ENCODE data around the gene MRAP.
"Not testable (repeated sequence)": the region's sequence is repeated elsewhere in the genome, so short reads cannot be mapped to it uniquely, and the experiment has no call there.

Gene MRAP

GRCh38 chr21:32301596-32301995 is 2.9 kb downstream of the MRAP start:
- no peak for DNase-seq

- no peak for DNase-seq
Measured at GRCh38 chr21:32302560-32302959, 3.9 kb downstream of the MRAP start.

GRCh38 chr21:32303385-32303784 is 4.7 kb downstream of the MRAP start:
- DNase-seq: no peak

GRCh38 chr21:32304998-32305397 is 6.3 kb downstream of the MRAP start:
- DNase-seq: no peak

GRCh38 chr21:32306021-32306780 is 7.5 kb downstream of the MRAP start:
- DNase-seq: no peak

GRCh38 chr21:32307706-32308105 is 9.1 kb downstream of the MRAP start:
- no peak for DNase-seq

- no peak for DNase-seq
Measured at GRCh38 chr21:32308696-32309095, 10.0 kb downstream of the MRAP start.

- no peak for DNase-seq
Measured at GRCh38 chr21:32309906-32310460, 11.3 kb downstream of the MRAP start.

- DNase-seq: not testable (repeated sequence)
Measured at GRCh38 chr21:32310976-32311375, 12.3 kb downstream of the MRAP start.

GRCh38 chr21:32311621-32312020 is 13.0 kb downstream of the MRAP start:
- no peak for DNase-seq

GRCh38 chr21:32312326-32312725 is 13.7 kb downstream of the MRAP start:
- no peak for DNase-seq

- no peak for DNase-seq
Measured at GRCh38 chr21:32312976-32313375, 14.3 kb downstream of the MRAP start.

- DNase-seq: no peak
Measured at GRCh38 chr21:32314806-32315205, 16.2 kb downstream of the MRAP start.

- no peak for DNase-seq
Measured at GRCh38 chr21:32315511-32316281, 17.0 kb downstream of the MRAP start.

- DNase-seq: no peak
Measured at GRCh38 chr21:32316361-32317215, 17.9 kb downstream of the MRAP start.

- DNase-seq: no peak
Measured at GRCh38 chr21:32317726-32318125, 19.1 kb downstream of the MRAP start.

GRCh38 chr21:32319012-32319411 is 20.4 kb downstream of the MRAP start:
- no peak for DNase-seq

- DNase-seq: no peak
Measured at GRCh38 chr21:32320059-32320458, 21.4 kb downstream of the MRAP start.

GRCh38 chr21:32320726-32321125 is 22.1 kb downstream of the MRAP start:
- no peak for DNase-seq

GRCh38 chr21:32321480-32321879 is 22.8 kb downstream of the MRAP start:
- DNase-seq: no peak

GRCh38 chr21:32322103-32322502 is 23.4 kb downstream of the MRAP start:
- no peak for DNase-seq

- DNase-seq: no peak
Measured at GRCh38 chr21:32322676-32323075, 24.0 kb downstream of the MRAP start.

- no peak for DNase-seq
Measured at GRCh38 chr21:32325706-32326105, 27.1 kb downstream of the MRAP start.

Data from SHP77 treated with DMSO at 0.1 percent for 48 hours (cell line).